ENCODE measurements around the gene ST3GAL2.
A peak's percentile ranks its signal among the peaks of the same experiment; 100 is the strongest.

ST3GAL2 gene

DNA sequence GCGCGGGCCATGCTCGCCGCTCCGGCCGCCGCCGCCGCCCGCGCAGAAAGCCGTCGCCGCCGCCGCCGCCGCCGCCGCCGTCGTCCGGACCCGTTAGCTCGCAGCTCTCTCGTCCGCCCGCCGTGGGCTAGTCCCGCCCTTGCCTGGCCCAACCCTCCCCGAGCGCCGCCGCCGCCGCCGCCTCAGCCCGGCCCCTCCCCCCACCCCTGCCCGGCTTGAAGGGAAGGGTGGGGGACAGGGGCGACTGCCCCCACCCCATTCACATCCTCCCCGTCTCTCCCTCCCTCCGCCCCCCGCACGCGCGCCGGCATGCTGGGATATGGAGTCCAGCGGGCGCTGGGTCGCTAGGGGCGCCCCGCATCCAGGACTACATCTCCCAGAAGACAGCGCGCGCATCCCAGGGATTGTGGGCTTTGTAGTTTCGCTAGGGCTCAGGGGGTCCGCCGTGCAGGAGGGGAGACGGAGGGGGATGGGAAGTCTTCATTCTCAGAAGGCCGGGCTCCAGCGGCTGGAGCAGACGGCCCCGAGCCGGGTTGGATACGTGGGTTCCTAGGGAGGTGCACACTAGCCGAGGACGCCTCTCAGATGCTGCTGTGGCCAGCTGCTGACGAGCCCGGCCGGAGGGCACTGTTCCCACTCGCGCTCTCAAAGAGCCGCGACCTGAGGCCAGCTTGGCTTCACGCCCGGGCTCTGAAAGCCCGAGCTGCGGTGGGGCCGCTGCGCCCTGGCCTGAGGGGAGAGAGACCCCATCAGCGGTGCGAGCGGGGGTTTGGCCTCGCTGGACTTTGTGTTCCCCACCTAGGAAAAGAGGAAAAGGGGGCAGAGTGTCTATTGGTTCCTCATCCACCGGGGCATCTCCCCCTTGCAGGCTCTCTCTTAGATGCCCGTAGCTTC, at the start of gene ST3GAL2:
Gene ST3GAL2 (minus strand): TSS at position 132 of the 894 bp plus-strand sequence. CDS start 40,570 bp downstream, outside the sequence.
- H3K27me3 Mint-ChIP-seq, result no peaks in the 10 kb centered on the region
- peaks cover 11 to 16% of the 10 kb centered on the region in 2 donors for H3K36me3 Mint-ChIP-seq
- DNase-seq (peak; percentile 89), ATAC-seq (replicated peaks) (peak; percentile 93 to 94)
- H3K9me3 Mint-ChIP-seq, result no peaks in the 10 kb centered on the region
- peak within 1 kb of the TSS; percentile 99 to 100 for H3K4me3 Mint-ChIP-seq
- H3K4me1 Mint-ChIP-seq, result peaks cover 27 to 46% of the 10 kb centered on the region in 2 donors
- H3K27ac Mint-ChIP-seq, result peak within 1 kb of the TSS; percentile 92

- no peak for DNase-seq
- no peak overlapping the region for H3K4me3 Mint-ChIP-seq
- no peaks in the 10 kb centered on the region for H3K27me3 Mint-ChIP-seq
- peaks cover 22 to 35% of the 10 kb centered on the region in 2 donors for H3K36me3 Mint-ChIP-seq
- no peaks in the 10 kb centered on the region for H3K4me1 Mint-ChIP-seq
- no peaks in the 10 kb centered on the region for H3K9me3 Mint-ChIP-seq
- H3K27ac Mint-ChIP-seq, result no peak overlapping the region
- ATAC-seq (replicated peaks), result no peak
Measured at GRCh38 chr16:70484867-70485266, 46.0 kb upstream of the ST3GAL2 start.

DNA sequence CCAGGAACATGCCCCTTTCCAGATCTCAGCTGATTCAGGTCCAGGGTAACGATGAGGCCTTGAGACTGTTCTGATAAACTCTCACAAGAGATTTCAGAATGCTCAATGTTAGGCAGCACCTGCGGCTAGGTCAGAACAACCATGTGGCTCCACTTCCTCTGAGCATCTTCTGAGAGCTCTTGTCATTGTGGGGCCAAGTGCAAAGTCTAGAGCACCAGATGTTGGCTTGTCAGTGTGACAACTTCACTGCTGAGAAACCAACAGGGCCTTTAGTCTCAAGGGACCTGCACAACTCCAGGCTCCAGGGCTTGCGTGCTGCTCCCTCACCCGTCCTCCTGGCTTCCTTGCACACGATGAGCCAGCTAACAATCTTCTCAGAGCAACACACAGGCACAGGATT, 44.5 kb upstream of the ST3GAL2 start:
- Mint-ChIP-seq H3K4me3 (no peak overlapping the region), H3K36me3 (peaks cover 22 to 37% of the 10 kb centered on the region in 2 donors), H3K27me3 (no peaks in the 10 kb centered on the region), H3K4me1 (peaks cover 5 to 8% of the 10 kb centered on the region in 2 donors), H3K9me3 (no peaks in the 10 kb centered on the region), H3K27ac (peak overlapping the region; percentile 20)
- peak in 1 of 2 donors; percentile 33 for ATAC-seq (replicated peaks)
- no peak for DNase-seq

DNA sequence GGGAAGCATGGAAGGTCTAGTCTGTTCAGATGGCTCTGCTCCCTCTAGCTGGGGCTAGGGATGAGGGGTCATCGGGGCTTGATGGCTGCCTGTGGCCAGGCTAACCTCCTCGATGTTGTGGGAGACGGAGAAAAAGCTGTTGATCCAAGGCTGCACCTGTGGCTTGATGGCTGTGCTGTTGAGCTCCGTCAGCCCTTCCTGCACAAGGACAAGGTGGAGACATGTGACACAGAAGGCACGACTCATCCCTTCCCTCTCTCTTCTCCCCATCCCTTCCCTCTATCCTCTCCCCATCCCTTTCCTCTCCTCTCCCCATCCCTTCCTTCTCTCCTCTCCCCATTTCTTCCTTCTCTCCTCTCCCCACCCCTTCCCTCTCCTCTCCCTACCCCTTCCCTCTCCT, 43.7 kb upstream of the ST3GAL2 start:
- H3K4me3 Mint-ChIP-seq, result no peak overlapping the region
- H3K4me1 Mint-ChIP-seq, result peaks cover 11 to 16% of the 10 kb centered on the region in 2 donors
- no peak for ATAC-seq (replicated peaks)
- H3K9me3 Mint-ChIP-seq, result no peaks in the 10 kb centered on the region
- H3K27ac Mint-ChIP-seq, result peak overlapping the region; percentile 27
- DNase-seq, result no peak
- H3K36me3 Mint-ChIP-seq, result peaks cover 26 to 44% of the 10 kb centered on the region in 2 donors
- H3K27me3 Mint-ChIP-seq, result no peaks in the 10 kb centered on the region

GRCh38 chr16:70481929-70482536, 43.1 kb upstream of the ST3GAL2 start:
- Mint-ChIP-seq H3K4me1 (peaks cover 14 to 21% of the 10 kb centered on the region in 2 donors), H3K27me3 (no peaks in the 10 kb centered on the region), H3K27ac (peak overlapping the region; percentile 27), H3K4me3 (no peak overlapping the region), H3K9me3 (no peaks in the 10 kb centered on the region), H3K36me3 (peaks cover 26 to 47% of the 10 kb centered on the region in 2 donors)
- ATAC-seq (replicated peaks), result no peak
- no peak for DNase-seq

DNA sequence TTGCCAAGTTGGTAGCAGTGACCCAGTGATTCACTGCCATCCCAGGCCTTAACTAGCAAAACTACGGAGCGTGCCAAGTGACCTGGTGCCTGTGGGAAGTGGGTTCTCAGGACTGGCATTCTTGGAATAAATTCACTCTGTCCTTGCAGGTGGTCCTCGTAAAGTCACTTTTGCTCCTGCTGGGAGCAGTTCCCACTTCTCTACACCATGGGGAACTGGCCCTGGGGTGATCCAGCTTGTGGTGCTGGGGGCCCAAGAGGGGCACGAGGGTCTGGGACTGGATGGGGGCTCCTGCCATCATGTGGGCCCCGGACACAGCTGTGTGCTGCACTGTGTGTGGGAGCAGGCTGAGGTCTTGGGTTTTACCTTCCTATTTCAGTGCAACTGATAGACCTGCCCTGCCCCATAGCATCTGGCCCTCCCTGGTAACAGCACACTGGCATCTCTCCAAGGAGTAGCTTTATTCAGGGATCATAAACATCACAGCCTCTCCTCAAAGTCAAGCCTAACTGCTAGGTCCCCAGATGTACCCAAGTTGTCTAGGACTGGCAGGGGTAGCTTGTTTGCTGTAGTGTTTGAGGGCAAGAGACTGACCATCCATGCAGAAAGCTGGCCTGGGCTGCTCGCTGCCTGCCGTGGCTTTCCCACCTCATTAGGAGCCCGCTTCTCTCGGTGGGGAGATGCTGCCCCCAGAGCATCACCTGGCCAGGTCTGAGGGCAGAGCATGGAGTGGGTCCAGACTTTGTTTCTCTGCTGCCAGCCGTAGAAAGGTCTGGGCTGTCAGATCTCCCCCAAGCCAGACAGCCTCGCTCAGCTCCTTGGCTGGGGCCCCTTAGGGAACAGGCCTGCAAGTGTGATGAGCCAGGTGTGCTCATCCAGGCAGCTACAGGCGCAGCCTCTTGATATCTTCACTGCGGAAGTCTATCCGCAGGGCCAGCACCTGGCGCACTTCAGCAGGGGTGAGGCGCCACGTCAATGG, 41.5 kb upstream of the ST3GAL2 start:
- H3K27ac Mint-ChIP-seq, result no peak overlapping the region
- peaks cover 29 to 47% of the 10 kb centered on the region in 2 donors for H3K36me3 Mint-ChIP-seq
- DNase-seq, result no peak
- peaks cover 19 to 37% of the 10 kb centered on the region in 2 donors for H3K4me1 Mint-ChIP-seq
- H3K27me3 Mint-ChIP-seq, result no peaks in the 10 kb centered on the region
- ATAC-seq (replicated peaks), result no peak
- no peaks in the 10 kb centered on the region for H3K9me3 Mint-ChIP-seq
- H3K4me3 Mint-ChIP-seq, result no peak overlapping the region

DNA sequence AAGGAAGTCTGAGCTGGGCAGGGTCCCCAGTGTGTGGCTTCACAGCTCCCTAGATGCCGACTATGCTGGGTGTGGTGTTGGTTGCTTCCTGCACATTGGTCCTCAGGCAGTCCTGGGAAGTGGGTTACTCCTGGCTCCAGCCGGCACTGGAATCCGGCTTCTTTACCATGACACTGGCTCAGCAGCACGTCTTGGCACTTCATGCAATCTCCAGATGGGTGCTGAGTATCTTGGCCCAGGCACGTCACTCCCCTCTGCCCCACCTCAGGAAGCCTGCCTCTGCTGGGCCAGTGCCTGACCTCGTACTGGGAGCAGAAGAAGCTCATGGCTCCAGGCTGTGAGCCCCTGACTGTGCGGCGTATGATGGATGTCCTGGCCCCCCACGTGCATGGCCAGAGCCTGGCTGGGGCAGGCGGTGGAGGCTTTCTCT, 40.0 kb upstream of the ST3GAL2 start:
- Mint-ChIP-seq H3K4me1 (peaks cover 19 to 37% of the 10 kb centered on the region in 2 donors), H3K27me3 (no peaks in the 10 kb centered on the region), H3K4me3 (no peak overlapping the region), H3K27ac (peak overlapping the region; percentile 59), H3K36me3 (peaks cover 33 to 50% of the 10 kb centered on the region in 2 donors), H3K9me3 (no peaks in the 10 kb centered on the region)
- DNase-seq, result no peak
- ATAC-seq (replicated peaks), result no peak

GRCh38 chr16:70478169-70478568, 39.3 kb upstream of the ST3GAL2 start:
- no peaks in the 10 kb centered on the region for H3K27me3 Mint-ChIP-seq
- H3K36me3 Mint-ChIP-seq, result peaks cover 36 to 53% of the 10 kb centered on the region in 2 donors
- peaks cover 19 to 37% of the 10 kb centered on the region in 2 donors for H3K4me1 Mint-ChIP-seq
- H3K9me3 Mint-ChIP-seq, result no peaks in the 10 kb centered on the region
- ATAC-seq (replicated peaks) (no peak), DNase-seq (no peak)
- no peak overlapping the region for H3K4me3 Mint-ChIP-seq
- peak overlapping the region; percentile 90 for H3K27ac Mint-ChIP-seq

GRCh38 chr16:70476272-70477020, 37.5 kb upstream of the ST3GAL2 start:
- Mint-ChIP-seq H3K27ac (peak overlapping the region; percentile 91), H3K4me3 (peak overlapping the region; percentile 52 to 63), H3K4me1 (peaks cover 19 to 37% of the 10 kb centered on the region in 2 donors), H3K9me3 (no peaks in the 10 kb centered on the region), H3K36me3 (peaks cover 30 to 42% of the 10 kb centered on the region in 2 donors), H3K27me3 (no peaks in the 10 kb centered on the region)
- ATAC-seq (replicated peaks) (peak; percentile 95 to 96), DNase-seq (peak; percentile 63)

DNA sequence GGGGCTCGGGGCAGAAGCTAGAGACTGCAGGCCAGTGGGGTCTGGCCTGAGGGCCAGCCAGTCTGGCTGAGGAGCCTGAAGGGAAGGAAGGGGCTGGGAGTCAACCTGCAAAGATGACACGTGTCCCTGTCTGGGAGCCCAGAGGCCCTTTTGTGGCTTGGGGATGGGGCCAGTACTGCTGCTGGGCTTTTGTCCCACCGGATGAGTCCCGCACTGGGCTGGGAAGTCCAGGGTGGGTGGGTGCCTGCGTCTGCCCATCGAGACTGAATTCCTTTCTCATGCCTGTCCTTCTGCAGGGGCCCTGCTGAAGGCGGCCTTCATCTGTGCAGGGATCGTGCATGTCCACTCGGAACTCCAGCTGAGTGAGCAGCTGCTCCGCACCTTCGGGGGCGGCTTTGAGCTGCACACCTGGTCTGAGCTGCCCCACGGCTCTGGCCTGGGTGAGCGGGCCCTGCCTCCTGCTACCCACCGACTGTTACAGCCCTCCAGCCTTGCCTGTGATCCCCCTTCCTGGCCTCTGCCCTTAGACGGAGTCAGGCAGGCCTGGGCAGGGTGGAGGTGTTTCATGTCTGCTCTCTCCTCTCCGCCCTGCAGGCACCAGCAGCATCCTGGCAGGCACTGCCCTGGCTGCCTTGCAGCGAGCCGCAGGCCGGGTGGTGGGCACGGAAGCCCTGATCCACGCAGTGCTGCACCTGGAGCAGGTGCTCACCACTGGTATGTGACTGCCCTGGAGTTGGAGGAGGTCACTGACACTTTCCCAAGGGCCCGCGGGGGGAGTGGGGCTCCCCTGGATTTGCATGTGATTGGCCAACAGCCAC, 36.4 kb upstream of the ST3GAL2 start:
- Mint-ChIP-seq H3K36me3 (peaks cover 24 to 39% of the 10 kb centered on the region in 2 donors), H3K9me3 (no peaks in the 10 kb centered on the region), H3K27ac (peak overlapping the region; percentile 9), H3K27me3 (no peaks in the 10 kb centered on the region), H3K4me3 (no peak overlapping the region), H3K4me1 (peaks cover 19 to 37% of the 10 kb centered on the region in 2 donors)
- no peak for DNase-seq
- no peak for ATAC-seq (replicated peaks)

DNA sequence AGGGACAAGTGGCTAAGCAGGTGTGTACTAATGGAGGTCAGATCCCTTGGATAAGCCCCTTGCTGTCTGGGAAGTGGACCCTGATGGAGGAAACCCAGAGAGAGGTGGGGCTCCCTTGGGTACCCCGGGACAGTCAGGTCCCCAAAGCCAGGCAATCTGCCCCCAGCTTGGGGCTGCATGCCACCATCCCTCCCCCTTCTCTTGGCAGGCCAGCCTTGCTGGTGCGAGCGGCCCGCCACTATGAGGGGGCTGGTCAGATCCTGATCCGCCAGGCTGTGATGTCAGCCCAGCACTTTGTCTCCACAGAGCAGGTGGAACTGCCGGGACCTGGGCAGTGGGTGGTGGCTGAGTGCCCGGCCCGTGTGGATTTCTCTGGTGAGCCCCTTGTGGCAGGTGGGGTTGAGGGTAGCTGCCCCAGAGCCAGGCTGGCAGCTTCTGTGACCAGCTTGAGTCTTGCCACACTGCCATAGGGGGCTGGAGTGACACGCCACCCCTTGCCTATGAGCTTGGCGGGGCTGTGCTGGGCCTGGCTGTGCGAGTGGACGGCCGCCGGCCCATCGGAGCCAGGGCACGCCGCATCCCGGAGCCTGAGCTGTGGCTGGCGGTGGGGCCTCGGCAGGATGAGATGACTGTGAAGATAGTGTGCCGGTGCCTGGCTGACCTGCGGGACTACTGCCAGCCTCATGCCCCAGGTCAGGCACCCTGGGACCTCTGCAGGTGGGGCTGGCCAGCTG, 35.6 kb upstream of the ST3GAL2 start:
- ATAC-seq (replicated peaks) (no peak), DNase-seq (no peak)
- peaks cover 19 to 37% of the 10 kb centered on the region in 2 donors for H3K4me1 Mint-ChIP-seq
- no peaks in the 10 kb centered on the region for H3K27me3 Mint-ChIP-seq
- no peak overlapping the region for H3K4me3 Mint-ChIP-seq
- peak overlapping the region; percentile 22 for H3K27ac Mint-ChIP-seq
- peaks cover 24 to 40% of the 10 kb centered on the region in 2 donors for H3K36me3 Mint-ChIP-seq
- no peaks in the 10 kb centered on the region for H3K9me3 Mint-ChIP-seq

All from stimulated activated naive B cell treated with anti-CD40 and anti-IgM and Interleukin-4, amounts not matched to agents 10 μg/mL and 1 μg/mL and 100 μg/mL, for 72 hours (primary cell).